H1 (cell line): Measurements from ENCODE around the gene DMXL1. TPM values are rescaled to one million over a fixed set of nuclear protein-coding genes. Genes with fewer than 3 reads are reported as not detected.

ENCODE experiments used
- CTCF ChIA-PET: fragments of 300-600 bp; sonication (Branson Sonifier 250); formaldehyde crosslinking; loops from one replicate; lab custom pipeline; 2021; ENCODE audit not compliant: partially characterized antibody; lab: Charles Lee
- POLR2A ChIA-PET: fragments of 300-600 bp; sonication (Branson Sonifier 250); formaldehyde crosslinking; loops from one replicate; lab custom pipeline; 2021; ENCODE audit warnings: inconsistent platforms; ENCODE audit not compliant: partially characterized antibody; lab: Charles Lee
- DNase-seq, 2 experiments: peaks; one replicate each; pipeline versions ENCODE4 v3.0.0 to v3.0.0-alpha.2; 2010 to 2022; ENCODE audit warnings: low spot score in 2 of 2, low read depth in 1 of 2, mixed read lengths in 1 of 2
- FAIRE-seq: peaks from 2 replicates; lab custom pipeline; 2011; peaks lifted over from hg19 to GRCh38; lab: Jason Lieb, UNC
- H2AFZ ChIP-seq: 2 replicates; pipeline ENCODE4 v1.8.1; 2012; ENCODE audit warnings: low read length, inconsistent platforms
- H2AK5ac ChIP-seq: 2 replicates; pipeline ENCODE4 v1.6.1; 2013; ENCODE audit warnings: low read depth, low read length
- H2BK120ac ChIP-seq: replicated peaks from 2 replicates; pipeline ENCODE3; 2013; ENCODE audit warnings: low read depth, low read length, inconsistent platforms
- H2BK12ac ChIP-seq: 2 replicates; pipeline ENCODE4 v1.6.1; 2013; ENCODE audit warnings: low read depth, low read length
- H2BK15ac ChIP-seq: 2 replicates; pipeline ENCODE4 v1.6.1; 2013; ENCODE audit warnings: low read length
- H2BK20ac ChIP-seq: 2 replicates; pipeline ENCODE4 v1.6.1; 2013; ENCODE audit warnings: low read length
- H2BK5ac ChIP-seq: 2 replicates; pipeline ENCODE4 v1.6.1; 2013; ENCODE audit warnings: low read depth, low read length
- H3K14ac ChIP-seq: 2 replicates; pipeline ENCODE4 v1.6.1; 2013; ENCODE audit warnings: inconsistent platforms; ENCODE audit not compliant: insufficient read length
- H3K18ac ChIP-seq: 2 replicates; pipeline ENCODE4 v1.6.1; 2013; ENCODE audit warnings: low read length; ENCODE audit errors: extremely low read depth
- H3K23ac ChIP-seq: 2 replicates; pipeline ENCODE4 v1.6.1; 2013; ENCODE audit warnings: inconsistent platforms; ENCODE audit not compliant: insufficient read length
- H3K23me2 ChIP-seq: 2 replicates; pipeline ENCODE4 v1.6.1; 2013; ENCODE audit warnings: low read depth, low read length
- H3K27ac ChIP-seq: 2 replicates; pipeline ENCODE4 v1.6.1; 2011; ENCODE audit warnings: low read depth, low read length, inconsistent platforms
- H3K27me3 ChIP-seq, 4 experiments: replicated peaks in 1 of 4; 1 replicate in 1 of 4; 2 replicates in 3 of 4; pipeline versions ENCODE4 v1.6.1 to v1.8.1; 2011 to 2013; ENCODE audit warnings: low read length in 3 of 4, mild to moderate bottlenecking in 3 of 4, inconsistent platforms in 2 of 4, mixed read lengths in 2 of 4, moderate library complexity in 1 of 4; ENCODE audit not compliant: control insufficient read depth in 3 of 4, insufficient read depth in 3 of 4; ENCODE audit errors: extremely low read depth in 1 of 4
- H3K36me3 ChIP-seq, 4 experiments: 2 replicates each; pipeline versions ENCODE4 v1.6.1 to v1.8.1; 2011 to 2013; ENCODE audit warnings: mild to moderate bottlenecking in 4 of 4, low read length in 3 of 4, moderate library complexity in 2 of 4, control low read depth in 1 of 4, inconsistent platforms in 1 of 4; ENCODE audit not compliant: insufficient read depth in 4 of 4, control insufficient read depth in 2 of 4
- H3K4ac ChIP-seq: replicated peaks from 2 replicates; pipeline ENCODE3; 2013; ENCODE audit warnings: low read length, low read depth, mixed read lengths, inconsistent platforms; ENCODE audit not compliant: insufficient read length
- H3K4me1 ChIP-seq, 4 experiments: replicated peaks in 1 of 4; 1 replicate in 1 of 4; 2 replicates in 3 of 4; pipeline versions ENCODE4 v1.6.1 to v1.8.1; 2011 to 2013; ENCODE audit warnings: low read length in 3 of 4, inconsistent platforms in 2 of 4, mixed read lengths in 1 of 4; ENCODE audit not compliant: insufficient read depth in 4 of 4, control insufficient read depth in 3 of 4
- H3K4me2 ChIP-seq, 2 experiments: 2 replicates each; pipeline versions ENCODE4 v1.6.1 to v1.8.1; 2011 to 2013; ENCODE audit warnings: low read depth in 2 of 2, low read length in 2 of 2, control low read depth in 1 of 2, inconsistent platforms in 1 of 2, mild to moderate bottlenecking in 1 of 2; ENCODE audit not compliant: insufficient read depth in 1 of 2
- H3K4me3 ChIP-seq, 4 experiments: fragments of 200-600, 300-600 bp in 1 of 4; sonication (generic), shearing (Covaris generic), sonication (Bioruptor Twin) in 1 of 4; 2 replicates each; pipeline versions ENCODE4 v1.5.1 to v1.8.1; 2011 to 2016; ENCODE audit warnings: low read length in 4 of 4, low read depth in 3 of 4, control low read depth in 2 of 4, inconsistent platforms in 2 of 4, mild to moderate bottlenecking in 2 of 4, mixed read lengths in 1 of 4, moderate library complexity in 1 of 4; ENCODE audit not compliant: insufficient read depth in 2 of 4; ENCODE audit errors: extremely low read depth in 1 of 4
- H3K56ac ChIP-seq: replicated peaks from 2 replicates; pipeline ENCODE3; 2013; ENCODE audit warnings: low read depth, mild to moderate bottlenecking, mixed read lengths, low read length, inconsistent platforms; ENCODE audit not compliant: insufficient read length
- H3K79me1 ChIP-seq: 2 replicates; pipeline ENCODE4 v1.6.1; 2013; ENCODE audit warnings: low read depth, low read length, control low read depth
- H3K79me2 ChIP-seq, 2 experiments: 2 replicates each; pipeline versions ENCODE4 v1.6.1 to v1.8.1; 2012 to 2013; ENCODE audit warnings: low read length in 2 of 2, mild to moderate bottlenecking in 2 of 2, inconsistent platforms in 1 of 2; ENCODE audit not compliant: insufficient read depth in 2 of 2, control insufficient read depth in 1 of 2
- H3K9ac ChIP-seq, 4 experiments: replicated peaks in 1 of 4; 1 replicate in 1 of 4; 2 replicates in 3 of 4; pipeline versions ENCODE4 v1.6.1 to v1.8.1; 2011 to 2013; ENCODE audit warnings: low read depth in 3 of 4, low read length in 3 of 4, control low read depth in 2 of 4, mild to moderate bottlenecking in 2 of 4, moderate library complexity in 2 of 4, inconsistent platforms in 1 of 4; ENCODE audit errors: extremely low read depth in 1 of 4
- H3K9me3 ChIP-seq, 2 experiments: 2 replicates each; pipeline versions ENCODE4 v1.6.1 to v1.8.1; 2012 to 2013; ENCODE audit warnings: mild to moderate bottlenecking in 2 of 2, moderate library complexity in 2 of 2, control low read depth in 1 of 2, inconsistent platforms in 1 of 2, low read depth in 1 of 2, low read length in 1 of 2, mixed read lengths in 1 of 2; ENCODE audit not compliant: insufficient read depth in 2 of 2
- H4K20me1 ChIP-seq, 2 experiments: replicated peaks in 1 of 2; 2 replicates each; pipeline versions ENCODE3 to v1.8.1; 2011 to 2013; ENCODE audit warnings: inconsistent platforms in 2 of 2, low read length in 2 of 2, mild to moderate bottlenecking in 1 of 2; ENCODE audit not compliant: insufficient read depth in 2 of 2, control insufficient read depth in 1 of 2
- H4K5ac ChIP-seq: 2 replicates; pipeline ENCODE4 v1.6.1; 2013; ENCODE audit warnings: low read length, low read depth, mixed read lengths, inconsistent platforms; ENCODE audit not compliant: insufficient read length
- H4K8ac ChIP-seq: 2 replicates; pipeline ENCODE4 v1.8.0; 2013; ENCODE audit warnings: mild to moderate bottlenecking, moderate library complexity, low read length, inconsistent platforms; ENCODE audit not compliant: insufficient read depth; ENCODE audit errors: extremely low read depth
- H4K91ac ChIP-seq: replicated peaks from 2 replicates; pipeline ENCODE3; 2013; ENCODE audit warnings: low read length, mixed read lengths, inconsistent platforms; ENCODE audit not compliant: insufficient read length
- ATF3 ChIP-seq: IDR thresholded peaks from 2 replicates; pipeline ENCODE4 v1.6.1; 2011; ENCODE audit warnings: low read depth, mild to moderate bottlenecking, low read length; ENCODE audit not compliant: insufficient read depth
- CHD2 ChIP-seq: IDR thresholded peaks from 2 replicates; pipeline ENCODE4 v1.6.1; 2012; ENCODE audit warnings: low read length, improper control_type of control experiment
- CTBP2 ChIP-seq: IDR thresholded peaks from 2 replicates; pipeline ENCODE4 v1.7.0; 2011; ENCODE audit warnings: borderline replicate concordance, mild to moderate bottlenecking, moderate library complexity, mixed read lengths, low read length; ENCODE audit not compliant: insufficient read depth, insufficient read length
- YY1 ChIP-seq: IDR thresholded peaks from 2 replicates; pipeline ENCODE4 v1.6.1; 2011; ENCODE audit warnings: low read depth, mild to moderate bottlenecking, low read length
- WGBS, 2 experiments: shearing (Covaris generic) in 1 of 2; methylation state at CpG; one replicate each; pipeline versions ENCODE4 v1.1.6 to v1.1.7; 2013 to 2015; ENCODE audit warnings: low lambda C conversion rate in 2 of 2, mixed read lengths in 2 of 2, inconsistent platforms in 1 of 2, low coverage in 1 of 2, missing lambda C conversion rate in 1 of 2; ENCODE audit not compliant: insufficient replicate concordance in 2 of 2, insufficient coverage in 1 of 2, insufficient read length in 1 of 2; ENCODE audit errors: extremely low coverage in 1 of 2, missing lambda C conversion rate in 1 of 2; 5-methylcytosine and 5-hydroxymethylcytosine counted together
- polyA plus RNA-seq, 7 experiments: library from polyadenylated mRNA; depleted of rRNA in 3 of 7; stranded (reverse) in 5 of 7; unstranded in 2 of 7; fragments of >200 nt in 5 of 7; fragments of 200-250 nt in 2 of 7; gene quantifications; 1 replicate in 5 of 7; 2 replicates in 1 of 7; 4 replicates in 1 of 7; pipeline versions ENCODE4 v1.2.1 to v1.2.3, GENCODE V29; 2011 to 2013; ENCODE audit warnings: missing spikeins in 2 of 7, mixed read lengths in 2 of 7
- total RNA-seq: library from RNA; stranded (reverse); fragmentation: NEBNext Ultra II Directional; extraction: Animal tissue kit (Norgen Biotek cat#: 25700); gene quantifications from 2 replicates; pipeline ENCODE4 v1.2.1, GENCODE V29; 2021

Gene DMXL1
- total and polyA plus RNA-seq, 2 of the 8 experiments (the other 6 are each of a cell fraction or from before 2014, with no cell fraction given), result 10.1 to 43.9 TPM

GRCh38 chr5:119048246-119048645 is 22.6 kb upstream of the DMXL1 start:
- Histone ChIP-seq H3K27ac (no peak overlapping the region), H3K79me2 (no peaks in the 10 kb centered on the region), H4K20me1 (no peaks in the 10 kb centered on the region), H2AK5ac (no peak overlapping the region), H2AFZ (no peak overlapping the region), H3K4me1 (peaks cover 0 to 6% (median 4%) of the 10 kb centered on the region in 4 experiments; a peak in 3 of 7 replicates), H3K27me3 (no peaks in the 10 kb centered on the region), H3K18ac (no peak overlapping the region), H3K4me2 (no peak overlapping the region), H4K5ac (no peak overlapping the region), H3K4ac (no peak overlapping the region), H3K9me3 (no peaks in the 10 kb centered on the region), H3K23me2 (no peaks in the 10 kb centered on the region), H3K14ac (no peak overlapping the region), H2BK5ac (no peak overlapping the region), H2BK12ac (no peak overlapping the region), H3K23ac (no peak overlapping the region), H4K8ac (no peak overlapping the region), H3K36me3 (no peaks in the 10 kb centered on the region), H3K79me1 (no peaks in the 10 kb centered on the region), H2BK20ac (no peak overlapping the region), H4K91ac (no peak overlapping the region), H2BK120ac (no peak overlapping the region), H3K4me3 (no peak overlapping the region), H3K9ac (no peak overlapping the region), H3K56ac (no peak overlapping the region), H2BK15ac (no peak overlapping the region)
- TF ChIP-seq ATF3 (no peak), CTBP2 (no peak), CHD2 (no peak), YY1 (no peak)
- 87% methylated on average over 2 of the region's 2 CpGs; no CpG with 5 or more reads in 1 of the 2 experiments for WGBS, 2 experiments
- ChIA-PET CTCF (interaction anchor here (0.6 to 1.6 kb wide), 6 partner anchors 8 to 387 kb away, joined by 3 to 5 read pairs (median 3); no protein-coding TSS in a partner anchor), POLR2A (interaction anchor here (0.6 kb wide), 1 partner anchor 31 kb away, joined by 4 read pairs; no protein-coding TSS in a partner anchor)
- no peak for FAIRE-seq
- no peak for DNase-seq
